ENCODE results near the gene SYT7. TPM values are rescaled to one million over a fixed set of nuclear protein-coding genes. Genes with fewer than 3 reads are reported as not detected.

Gene SYT7
- total and polyA plus RNA-seq, 4 donors, result 2.1 to 114 (median 30.8) TPM

DNA sequence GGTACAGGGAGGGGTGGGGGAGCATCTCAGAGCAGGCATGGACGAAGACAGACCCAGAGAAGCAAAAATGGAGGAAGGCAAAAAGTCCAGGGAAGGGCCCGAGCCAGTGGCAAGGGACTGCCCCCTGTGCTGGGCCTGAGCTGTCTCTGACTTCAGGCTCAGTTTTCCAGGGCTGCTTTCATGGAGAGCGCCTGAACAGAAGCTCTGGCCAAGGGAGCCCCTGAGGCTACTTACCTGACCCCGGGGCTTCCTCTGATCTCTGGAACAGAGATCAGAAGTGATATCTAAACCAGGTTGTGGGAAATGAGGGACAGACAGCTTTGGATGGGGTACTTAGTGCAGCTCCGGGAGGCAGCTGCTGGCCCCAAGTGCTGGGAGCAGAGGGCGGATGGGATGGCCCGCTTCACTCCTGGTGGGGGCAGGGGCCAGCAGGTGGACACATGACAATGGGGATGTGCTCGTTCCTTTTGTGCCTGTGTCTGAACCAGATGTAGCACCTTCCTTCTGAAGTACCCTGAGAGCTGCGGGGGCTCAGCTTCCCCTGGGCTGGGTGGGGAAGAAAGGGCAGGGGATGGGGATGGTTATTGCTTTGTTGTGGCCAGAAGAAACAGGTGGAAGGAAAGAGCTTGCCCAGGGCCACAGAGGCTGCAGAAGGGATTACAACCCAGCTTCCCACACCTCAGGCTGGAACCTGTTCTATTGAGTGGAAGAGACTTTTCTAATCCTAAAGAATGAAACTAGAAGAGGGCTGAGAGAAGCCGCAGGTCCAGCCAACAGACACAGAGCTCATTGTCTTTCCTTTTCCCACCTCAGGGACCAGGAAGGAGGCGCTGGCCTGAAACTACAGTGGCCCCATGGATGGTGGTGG lies 66.6 kb downstream of the SYT7 start:
- Histone ChIP-seq H3K9ac (ENCODE audit: low read depth in 1 of 2, low read length in 2 of 2) (no peak overlapping the region), H3K27me3 (ENCODE audit: control insufficient read depth in 4 of 4, insufficient read depth in 4 of 4, low read length in 3 of 4) (no peaks in the 10 kb centered on the region), H3K4me1 (ENCODE audit: control insufficient read depth in 4 of 4, insufficient read depth in 4 of 4, low read length in 3 of 4) (peaks cover 3 to 12% (median 5%) of the 10 kb centered on the region in 4 donors), H3K36me3 (ENCODE audit: control insufficient read depth in 4 of 4, insufficient read depth in 3 of 4, low read depth in 1 of 4, low read length in 3 of 4) (peaks cover 0 to 11% (median 1%) of the 10 kb centered on the region in 4 donors), H3K4me3 (ENCODE audit: low read depth in 1 of 3, low read length in 3 of 3) (no peak overlapping the region), H3K9me3 (ENCODE audit: control insufficient read depth in 4 of 4, low read length in 3 of 4) (no peaks in the 10 kb centered on the region), H3K27ac (ENCODE audit: low read depth in 1 of 2, low read length in 2 of 2) (no peak overlapping the region)
- WGBS, result 76% methylated on average over 11 of the region's 11 CpGs
- DNase-seq (ENCODE audit: low spot score), result no peak
- no peak for TF ChIP-seq HNF4A (conservative IDR thresholded peaks at IDR 0.05)
- TF ChIP-seq, protein P1, sequence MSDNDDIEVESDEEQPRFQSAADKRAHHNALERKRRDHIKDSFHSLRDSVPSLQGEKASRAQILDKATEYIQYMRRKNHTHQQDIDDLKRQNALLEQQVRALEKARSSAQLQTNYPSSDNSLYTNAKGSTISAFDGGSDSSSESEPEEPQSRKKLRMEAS (IDR thresholded peaks at IDR 0.05), result no peak
- TF ChIP-seq JUND (IDR thresholded peaks at IDR 0.05), result no peak
- TF ChIP-seq FOXA2 (IDR thresholded peaks at IDR 0.05), result no peak
- no peak for TF ChIP-seq NR2F2 (IDR thresholded peaks at IDR 0.05)
- TF ChIP-seq RXRA (IDR thresholded peaks at IDR 0.05), result no peak
- TF ChIP-seq, protein P2, sequence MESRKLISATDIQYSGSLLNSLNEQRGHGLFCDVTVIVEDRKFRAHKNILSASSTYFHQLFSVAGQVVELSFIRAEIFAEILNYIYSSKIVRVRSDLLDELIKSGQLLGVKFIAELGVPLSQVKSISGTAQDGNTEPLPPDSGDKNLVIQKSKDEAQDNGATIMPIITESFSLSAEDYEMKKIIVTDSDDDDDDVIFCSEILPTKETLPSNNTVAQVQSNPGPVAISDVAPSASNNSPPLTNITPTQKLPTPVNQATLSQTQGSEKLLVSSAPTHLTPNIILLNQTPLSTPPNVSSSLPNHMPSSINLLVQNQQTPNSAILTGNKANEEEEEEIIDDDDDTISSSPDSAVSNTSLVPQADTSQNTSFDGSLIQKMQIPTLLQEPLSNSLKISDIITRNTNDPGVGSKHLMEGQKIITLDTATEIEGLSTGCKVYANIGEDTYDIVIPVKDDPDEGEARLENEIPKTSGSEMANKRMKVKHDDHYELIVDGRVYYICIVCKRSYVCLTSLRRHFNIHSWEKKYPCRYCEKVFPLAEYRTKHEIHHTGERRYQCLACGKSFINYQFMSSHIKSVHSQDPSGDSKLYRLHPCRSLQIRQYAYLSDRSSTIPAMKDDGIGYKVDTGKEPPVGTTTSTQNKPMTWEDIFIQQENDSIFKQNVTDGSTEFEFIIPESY (IDR thresholded peaks at IDR 0.05), result no peak
- TF ChIP-seq, protein P3, sequence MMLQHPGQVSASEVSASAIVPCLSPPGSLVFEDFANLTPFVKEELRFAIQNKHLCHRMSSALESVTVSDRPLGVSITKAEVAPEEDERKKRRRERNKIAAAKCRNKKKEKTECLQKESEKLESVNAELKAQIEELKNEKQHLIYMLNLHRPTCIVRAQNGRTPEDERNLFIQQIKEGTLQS (IDR thresholded peaks at IDR 0.05), result no peak
- TF ChIP-seq, protein P4, sequence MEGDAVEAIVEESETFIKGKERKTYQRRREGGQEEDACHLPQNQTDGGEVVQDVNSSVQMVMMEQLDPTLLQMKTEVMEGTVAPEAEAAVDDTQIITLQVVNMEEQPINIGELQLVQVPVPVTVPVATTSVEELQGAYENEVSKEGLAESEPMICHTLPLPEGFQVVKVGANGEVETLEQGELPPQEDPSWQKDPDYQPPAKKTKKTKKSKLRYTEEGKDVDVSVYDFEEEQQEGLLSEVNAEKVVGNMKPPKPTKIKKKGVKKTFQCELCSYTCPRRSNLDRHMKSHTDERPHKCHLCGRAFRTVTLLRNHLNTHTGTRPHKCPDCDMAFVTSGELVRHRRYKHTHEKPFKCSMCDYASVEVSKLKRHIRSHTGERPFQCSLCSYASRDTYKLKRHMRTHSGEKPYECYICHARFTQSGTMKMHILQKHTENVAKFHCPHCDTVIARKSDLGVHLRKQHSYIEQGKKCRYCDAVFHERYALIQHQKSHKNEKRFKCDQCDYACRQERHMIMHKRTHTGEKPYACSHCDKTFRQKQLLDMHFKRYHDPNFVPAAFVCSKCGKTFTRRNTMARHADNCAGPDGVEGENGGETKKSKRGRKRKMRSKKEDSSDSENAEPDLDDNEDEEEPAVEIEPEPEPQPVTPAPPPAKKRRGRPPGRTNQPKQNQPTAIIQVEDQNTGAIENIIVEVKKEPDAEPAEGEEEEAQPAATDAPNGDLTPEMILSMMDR (IDR thresholded peaks at IDR 0.05; ENCODE audit: low read depth, low read length, missing input control), result no peak
- no peak for TF ChIP-seq RAD21 (IDR thresholded peaks at IDR 0.05)
- TF ChIP-seq EGR1 (IDR thresholded peaks at IDR 0.05; ENCODE audit: low read depth in 2 of 2), result no peak

DNA sequence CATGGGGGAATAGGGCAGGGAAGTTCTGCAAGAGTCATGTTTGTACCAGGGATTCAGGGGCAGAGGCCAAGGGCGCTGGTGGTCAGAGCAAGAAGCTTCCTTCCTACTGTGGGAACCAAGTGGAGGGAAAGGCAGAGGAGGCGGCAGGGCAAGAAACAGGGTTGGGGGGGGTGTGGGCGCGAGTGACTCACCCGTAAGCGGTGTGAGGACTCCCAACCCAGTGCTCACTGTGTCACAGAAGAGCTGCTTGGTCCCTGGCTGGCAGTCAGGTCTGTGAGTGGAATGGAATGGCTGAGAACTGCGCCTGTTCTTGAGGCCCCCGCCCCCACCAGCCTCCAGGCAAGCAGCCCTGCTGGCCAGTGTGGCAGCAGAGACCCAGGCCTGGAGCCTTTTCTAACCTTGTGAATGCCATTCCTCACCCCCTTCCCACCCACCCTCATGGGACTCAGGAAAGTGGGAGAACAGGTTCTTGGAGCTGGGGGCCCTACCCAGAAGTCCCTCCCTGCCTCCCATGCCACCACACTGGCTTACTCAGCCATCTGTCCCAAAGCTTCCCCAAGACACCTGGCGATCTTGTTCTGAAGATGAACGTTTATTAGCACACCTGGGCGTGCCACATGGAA lies 67.6 kb downstream of the SYT7 start:
- H3K4me1 ChIP-seq (ENCODE audit: control insufficient read depth in 4 of 4, insufficient read depth in 4 of 4, low read length in 3 of 4), result peaks cover 8 to 17% (median 10%) of the 10 kb centered on the region in 4 donors
- no peaks in the 10 kb centered on the region for H3K27me3 ChIP-seq (ENCODE audit: control insufficient read depth in 4 of 4, insufficient read depth in 4 of 4, low read length in 3 of 4)
- WGBS, result 86% methylated on average over 11 of the region's 11 CpGs
- DNase-seq (ENCODE audit: low spot score), result no peak
- TF ChIP-seq NR2F2 (IDR thresholded peaks at IDR 0.05) (no peak), SP1 (IDR thresholded peaks at IDR 0.05) (no peak)
- TF ChIP-seq, protein P1 (IDR thresholded peaks at IDR 0.05), result no peak
- H3K4me3 ChIP-seq (ENCODE audit: low read depth in 1 of 3, low read length in 3 of 3), result no peak overlapping the region
- H3K9ac ChIP-seq (ENCODE audit: low read depth in 1 of 2, low read length in 2 of 2), result no peak overlapping the region
- peaks cover 0 to under 1% (median 0%) of the 10 kb centered on the region in 4 donors for H3K36me3 ChIP-seq (ENCODE audit: control insufficient read depth in 4 of 4, insufficient read depth in 3 of 4, low read depth in 1 of 4, low read length in 3 of 4)
- H3K9me3 ChIP-seq (ENCODE audit: control insufficient read depth in 4 of 4, low read length in 3 of 4), result no peaks in the 10 kb centered on the region
- H3K27ac ChIP-seq (ENCODE audit: low read depth in 1 of 2, low read length in 2 of 2), result no peak overlapping the region

Data from liver (tissue), 9 donors.